ENCODE results near the gene ANTXR1.

DNA sequence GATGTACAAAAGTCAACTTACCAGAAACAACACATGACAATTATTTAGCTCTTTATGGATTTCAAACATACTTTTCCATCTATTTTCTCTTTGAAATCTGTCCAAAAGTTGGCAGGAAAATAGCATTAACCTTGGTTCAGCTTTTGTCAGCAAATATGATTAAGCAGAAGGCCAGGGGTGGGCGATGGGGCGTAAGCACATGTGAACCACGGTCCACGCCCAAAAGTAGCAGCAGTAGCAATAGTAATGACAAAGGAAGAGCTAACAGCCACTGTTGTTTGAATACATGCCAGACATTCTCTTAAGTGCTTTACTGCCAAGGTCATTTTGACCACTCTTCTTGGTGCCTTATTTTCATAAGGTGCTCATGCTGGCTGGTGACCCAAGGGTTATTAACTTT is 73.5 kb downstream of the ANTXR1 start:
- no peak for TF ChIP-seq CTCF (IDR thresholded peaks at IDR 0.05)
- no peak for TF ChIP-seq POLR2A (IDR thresholded peaks at IDR 0.05)
